GM12873 (cell line): Measurements from ENCODE around the gene FAM241A.

Experiments used
- TF ChIP-seq, protein P1 (sequence below): IDR thresholded peaks from 2 replicates; pipeline ENCODE4 v1.5.1; 2012; ENCODE audit warnings: low read depth, mild to moderate bottlenecking, moderate library complexity, low read length, control low read depth; ENCODE audit not compliant: insufficient read depth; ENCODE audit errors: missing control alignments

Gene FAM241A

DNA sequence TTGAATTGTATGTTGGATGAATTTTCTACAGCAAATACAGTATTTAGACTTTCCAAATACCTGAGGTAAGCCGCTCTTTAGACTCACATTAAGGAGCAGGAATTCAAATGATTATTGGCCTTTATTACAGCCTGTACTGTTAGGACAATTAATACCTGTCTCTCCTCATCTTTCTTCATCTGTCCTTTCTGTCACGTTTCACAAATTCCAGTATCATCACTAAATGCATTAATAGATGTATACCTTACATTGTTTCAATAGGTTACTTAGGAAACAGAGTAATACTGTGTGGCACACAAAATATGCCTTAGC is 1.2 kb downstream of the FAM241A start:
- TF ChIP-seq, protein P1, sequence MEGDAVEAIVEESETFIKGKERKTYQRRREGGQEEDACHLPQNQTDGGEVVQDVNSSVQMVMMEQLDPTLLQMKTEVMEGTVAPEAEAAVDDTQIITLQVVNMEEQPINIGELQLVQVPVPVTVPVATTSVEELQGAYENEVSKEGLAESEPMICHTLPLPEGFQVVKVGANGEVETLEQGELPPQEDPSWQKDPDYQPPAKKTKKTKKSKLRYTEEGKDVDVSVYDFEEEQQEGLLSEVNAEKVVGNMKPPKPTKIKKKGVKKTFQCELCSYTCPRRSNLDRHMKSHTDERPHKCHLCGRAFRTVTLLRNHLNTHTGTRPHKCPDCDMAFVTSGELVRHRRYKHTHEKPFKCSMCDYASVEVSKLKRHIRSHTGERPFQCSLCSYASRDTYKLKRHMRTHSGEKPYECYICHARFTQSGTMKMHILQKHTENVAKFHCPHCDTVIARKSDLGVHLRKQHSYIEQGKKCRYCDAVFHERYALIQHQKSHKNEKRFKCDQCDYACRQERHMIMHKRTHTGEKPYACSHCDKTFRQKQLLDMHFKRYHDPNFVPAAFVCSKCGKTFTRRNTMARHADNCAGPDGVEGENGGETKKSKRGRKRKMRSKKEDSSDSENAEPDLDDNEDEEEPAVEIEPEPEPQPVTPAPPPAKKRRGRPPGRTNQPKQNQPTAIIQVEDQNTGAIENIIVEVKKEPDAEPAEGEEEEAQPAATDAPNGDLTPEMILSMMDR = no peak

DNA sequence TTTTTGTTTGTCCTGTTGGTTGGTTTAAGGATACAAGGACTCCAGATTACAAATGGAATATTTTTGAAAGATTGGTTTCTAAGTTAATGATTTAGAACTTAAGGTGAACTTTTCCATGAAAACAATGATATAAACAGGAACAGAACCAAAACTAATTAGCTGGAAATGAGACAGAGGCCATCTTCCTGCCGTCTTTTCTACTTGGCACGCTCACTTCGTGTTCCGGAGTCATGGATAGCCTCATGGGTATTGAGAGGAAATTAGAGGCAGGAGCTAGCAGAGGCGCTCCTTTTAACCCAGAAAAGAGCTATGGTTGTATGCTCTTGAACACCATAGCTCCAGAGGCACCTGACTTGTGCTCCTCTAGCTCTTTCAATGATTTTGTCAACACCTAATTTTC is 2.4 kb downstream of the FAM241A start:
- TF ChIP-seq, protein P1 = no peak

DNA sequence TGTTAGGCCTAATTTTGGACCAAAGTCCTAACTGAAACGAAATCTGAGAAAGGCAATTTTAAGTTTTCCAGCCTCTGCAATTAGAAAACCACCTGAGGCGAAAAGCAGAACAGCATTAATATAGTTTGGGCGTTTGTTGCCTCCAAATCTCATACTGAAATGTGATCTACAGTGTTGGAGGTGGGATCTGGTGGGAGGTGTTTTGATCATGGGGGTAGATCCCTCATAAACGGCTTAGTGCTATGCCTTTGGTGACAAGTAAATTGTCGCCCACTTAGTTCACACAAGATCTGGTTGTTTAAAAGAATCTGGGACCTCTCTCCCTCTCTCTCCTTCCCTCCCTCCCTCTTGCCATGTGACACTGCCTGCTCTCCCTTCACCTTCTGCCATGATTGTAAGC is 5.7 kb downstream of the FAM241A start:
- TF ChIP-seq, protein P1 = no peak

DNA sequence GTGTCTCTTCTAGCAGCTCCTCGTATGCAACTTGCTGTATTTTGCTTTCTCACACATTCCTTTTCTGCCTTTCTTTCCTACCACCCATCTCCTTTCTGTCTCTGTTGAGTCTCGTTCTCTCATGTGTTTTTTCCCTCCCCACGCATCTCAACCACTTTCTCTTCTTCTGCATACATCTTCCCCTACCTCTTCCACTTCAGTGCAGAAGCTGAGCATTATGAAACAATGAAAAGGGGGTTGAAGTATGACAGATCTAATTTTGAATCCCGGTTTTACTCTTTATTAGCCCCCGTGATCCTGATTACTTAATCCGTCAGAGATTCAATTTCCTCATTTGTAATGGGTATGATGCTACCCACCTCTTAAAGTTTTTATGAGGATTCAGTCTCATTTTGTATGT is 7.3 kb downstream of the FAM241A start:
- TF ChIP-seq, protein P1 = no peak

DNA sequence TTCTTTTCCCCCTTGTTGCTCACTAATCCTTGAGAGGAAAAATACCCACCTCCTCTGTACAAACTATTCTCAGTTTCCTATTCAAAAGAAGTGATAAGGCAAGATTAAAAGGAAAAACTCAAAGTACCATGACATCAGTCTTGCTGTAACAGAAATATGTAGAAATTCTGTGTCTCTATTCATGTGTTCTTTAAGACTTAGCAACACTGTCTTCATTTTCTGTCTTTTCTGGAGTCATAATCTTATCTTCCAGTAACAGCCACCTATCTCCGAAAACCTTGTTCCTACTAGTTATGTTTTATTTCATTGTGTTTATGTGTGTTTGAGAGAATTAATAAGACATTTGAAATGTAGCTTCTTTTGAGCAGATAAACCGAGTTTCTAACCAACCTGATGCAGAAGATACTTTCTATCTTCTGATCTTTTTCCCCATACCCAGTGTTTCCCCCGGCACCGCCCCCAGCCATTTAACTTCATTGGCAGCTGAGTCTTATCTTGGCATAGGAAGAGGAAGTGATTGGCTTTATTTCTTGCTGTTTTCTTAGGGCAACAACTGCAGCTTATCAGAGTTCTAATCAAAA is 8.0 kb downstream of the FAM241A start:
- TF ChIP-seq, protein P1 = no peak

DNA sequence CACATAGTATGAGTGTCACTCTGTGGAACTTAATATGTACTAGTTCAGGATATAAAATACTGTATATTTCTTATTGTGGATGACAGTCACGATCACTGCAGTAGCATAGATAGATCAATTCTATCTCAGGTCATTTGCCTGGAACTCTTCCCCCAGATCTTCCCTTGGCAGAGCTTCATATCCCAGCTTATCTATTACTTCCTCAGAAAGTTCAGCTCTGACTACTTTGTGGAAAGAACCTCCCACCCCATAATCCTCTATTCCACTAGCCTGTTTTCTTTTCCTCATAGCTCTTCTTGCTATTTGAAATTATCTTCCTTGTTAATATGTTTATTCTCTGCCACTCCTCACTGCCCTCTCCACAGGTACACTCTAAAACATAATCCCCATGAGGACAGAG is 10.9 kb downstream of the FAM241A start:
- TF ChIP-seq, protein P1 = no peak

DNA sequence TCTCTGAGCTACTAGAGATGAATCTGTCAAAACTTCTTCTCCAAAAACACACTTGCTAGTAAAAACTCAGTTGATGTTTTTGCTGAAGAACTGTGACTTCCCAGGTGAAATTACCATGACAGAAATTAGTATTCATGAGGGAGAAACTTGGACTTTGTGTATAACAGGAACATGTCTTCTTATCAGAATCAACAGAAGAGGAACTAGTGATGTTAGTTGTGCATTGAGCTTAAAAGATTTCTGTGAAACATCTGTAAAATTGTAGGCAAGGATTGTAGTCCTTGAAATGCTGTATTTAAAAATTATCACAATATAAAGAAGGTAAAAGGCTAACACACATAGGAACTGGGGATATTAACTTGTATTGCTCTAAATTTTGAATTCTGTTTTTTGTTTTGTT is 11.3 kb downstream of the FAM241A start:
- TF ChIP-seq, protein P1 = no peak
